GM23248 (cell line): ENCODE data around the gene C1QTNF2.

Source experiments
- EZH2 ChIP-seq: fragments of 200-600 bp; sonication (generic); IDR thresholded peaks from 2 replicates; pipeline ENCODE4 v1.6.1; 2018; ENCODE audit warnings: antibody characterized with exemption, mild to moderate bottlenecking; ENCODE audit not compliant: insufficient read depth, poor library complexity, severe bottlenecking
- EZH2phosphoT487 ChIP-seq: fragments of 200-600 bp; sonication (generic); IDR thresholded peaks from 2 replicates; pipeline ENCODE4 v1.6.1; 2018; ENCODE audit warnings: antibody characterized with exemption, moderate library complexity, mild to moderate bottlenecking, low read depth; ENCODE audit not compliant: insufficient read depth

GRCh38 chr5:160382346-160382745 lies 11.9 kb upstream of the C1QTNF2 start:
- no peak for TF ChIP-seq EZH2phosphoT487
- TF ChIP-seq EZH2: no peak
